HepG2 (cell line): ENCODE measurements around the gene ZMIZ1. TPM values are rescaled to one million over a fixed set of nuclear protein-coding genes. Genes with fewer than 3 reads are reported as not detected.

ENCODE experiments used
- ARID4A ChIP-seq: sonication (generic); formaldehyde crosslinking; IDR thresholded peaks from 2 replicates; pipeline ENCODE4 v1.5.0; 2020; ENCODE audit warnings: mild to moderate bottlenecking, missing genetic modification reagents, borderline replicate concordance
- GATAD2A ChIP-seq: IDR thresholded peaks from 2 replicates; pipeline ENCODE4 v1.6.1; 2016
- GLI4 ChIP-seq: sonication (generic); formaldehyde crosslinking; IDR thresholded peaks from 2 replicates; pipeline ENCODE4 v1.5.1; 2020; ENCODE audit warnings: missing genetic modification reagents, mild to moderate bottlenecking, moderate library complexity, borderline replicate concordance
- IKZF4 ChIP-seq: sonication (generic); formaldehyde crosslinking; IDR thresholded peaks from 2 replicates; pipeline ENCODE4 v1.5.1; 2020; ENCODE audit warnings: borderline replicate concordance, mild to moderate bottlenecking, low read depth, missing genetic modification reagents; ENCODE audit errors: not compliant biosample characterization
- JUNB ChIP-seq: sonication (generic); formaldehyde crosslinking; IDR thresholded peaks from 2 replicates; pipeline ENCODE4 v1.8.0; 2022; ENCODE audit warnings: missing genetic modification reagents, mild to moderate bottlenecking, borderline replicate concordance
- KMT2A ChIP-seq: sonication (generic); formaldehyde crosslinking; IDR thresholded peaks from 2 replicates; pipeline ENCODE4 v1.4.0; 2020; ENCODE audit warnings: missing genetic modification reagents
- NFE2 ChIP-seq: sonication (generic); formaldehyde crosslinking; IDR thresholded peaks from 2 replicates; pipeline ENCODE4 v1.4.0; 2020; ENCODE audit warnings: missing genetic modification reagents
- PATZ1 ChIP-seq: sonication (generic); formaldehyde crosslinking; IDR thresholded peaks from 2 replicates; pipeline ENCODE4 v1.4.0; 2020; ENCODE audit warnings: missing genetic modification reagents
- REL ChIP-seq: sonication (generic); formaldehyde crosslinking; conservative IDR thresholded peaks from 2 replicates; pipeline ENCODE4 v1.8.0; 2022; ENCODE audit warnings: mild to moderate bottlenecking, missing genetic modification reagents, moderate library complexity
- SP140L ChIP-seq: sonication (generic); formaldehyde crosslinking; IDR thresholded peaks from 2 replicates; pipeline ENCODE4 v1.4.0; 2020; ENCODE audit warnings: missing genetic modification reagents, borderline replicate concordance
- TCF7L2 ChIP-seq: IDR thresholded peaks from 2 replicates; pipeline ENCODE4 v1.6.1; 2011; ENCODE audit warnings: mild to moderate bottlenecking, low read depth, low read length, moderate library complexity
- YEATS2 ChIP-seq: sonication (generic); formaldehyde crosslinking; IDR thresholded peaks from 2 replicates; pipeline ENCODE4 v1.4.0; 2020; ENCODE audit warnings: missing genetic modification reagents, borderline replicate concordance
- ZNF329 ChIP-seq: sonication (generic); formaldehyde crosslinking; IDR thresholded peaks from 2 replicates; pipeline ENCODE4 v1.9.0; 2021; ENCODE audit warnings: low read depth, mild to moderate bottlenecking, missing genetic modification reagents
- ZNF691 ChIP-seq: sonication (generic); formaldehyde crosslinking; IDR thresholded peaks from 2 replicates; pipeline ENCODE4 v1.4.0; 2020; ENCODE audit warnings: missing genetic modification reagents, low read depth, mild to moderate bottlenecking, borderline replicate concordance
- polyA plus RNA-seq, 8 experiments: library from polyadenylated mRNA; depleted of rRNA in 3 of 8; stranded (reverse) in 7 of 8; unstranded in 1 of 8; fragments of >200 nt; fragmentation: Illumina TruSeq in 4 of 8; extraction: Trizol in 4 of 8; gene quantifications; 2 replicates each; pipeline versions ENCODE4 v1.2.1 to v1.2.3, GENCODE V29; 2011 to 2016; ENCODE audit warnings: low read depth in 4 of 8, missing spikeins in 1 of 8, mixed read lengths in 1 of 8; ENCODE audit not compliant: insufficient read depth in 1 of 8
- total RNA-seq, 5 experiments: library from RNA; depleted of rRNA; stranded (reverse); fragments of >200 nt; fragmentation: Illumina TruSeq; extraction: Trizol; gene quantifications; 2 replicates each; pipeline ENCODE4 v1.2.3, GENCODE V29; 2016; ENCODE audit warnings: low read depth in 1 of 5

Gene ZMIZ1
- total and polyA plus RNA-seq, 2 of the 13 experiments (the other 11 are each of a cell fraction or from before 2014, with no cell fraction given): 5.3 to 10.2 TPM

GRCh38 chr10:79140085-79140793 is 71.5 kb downstream of the ZMIZ1 start (continued):
- TF ChIP-seq JUNB (CRISPR knock-in tag) (no peak), KMT2A (CRISPR knock-in tag) (no peak), ARID4A (CRISPR knock-in tag) (no peak), IKZF4 (CRISPR knock-in tag) (no peak), GATAD2A (CRISPR knock-in tag) (no peak), YEATS2 (CRISPR knock-in tag) (no peak), GLI4 (CRISPR knock-in tag) (no peak), ZNF691 (no peak), PATZ1 (no peak), TCF7L2 (no peak), SP140L (CRISPR knock-in tag) (no peak), NFE2 (CRISPR knock-in tag) (no peak), REL (no peak), ZNF329 (CRISPR knock-in tag) (no peak)
